B cell (primary cell): ENCODE measurements around the gene GTF2IRD1. TPM values are rescaled to one million over a fixed set of nuclear protein-coding genes. Genes with fewer than 3 reads are reported as not detected.
"Not testable (repeated sequence)": the region's sequence is repeated elsewhere in the genome, so short reads cannot be mapped to it uniquely, and the experiment has no call there.

ENCODE experiments used
- ATAC-seq: fragments of 200-7000 bp; cut with Tn5 transposase; one replicate; pipeline ENCODE4 v1.10.0; 2021; ENCODE audit warnings: low read depth, mild to moderate bottlenecking, moderate number of reproducible peaks, moderate library complexity
- CTCF ChIA-PET: fragments of 350-600 bp; sonication (Branson Sonifier 250); formaldehyde crosslinking; loops from one replicate; lab custom pipeline; 2021; ENCODE audit warnings: antibody characterized with exemption, inconsistent platforms; lab: Charles Lee
- POLR2A ChIA-PET: fragments of 350-600 bp; sonication (Branson Sonifier 250); formaldehyde crosslinking; loops from one replicate; lab custom pipeline; 2021; ENCODE audit warnings: antibody characterized with exemption; lab: Charles Lee
- DNase-seq: peaks from one replicate; pipeline ENCODE4 v3.0.0; 2013
- H2AFZ ChIP-seq: 2 replicates; pipeline ENCODE4 v1.6.1; 2012; ENCODE audit warnings: mild to moderate bottlenecking, low read depth, low read length; ENCODE audit not compliant: insufficient read depth, poor library complexity, severe bottlenecking
- H3K27ac ChIP-seq, 2 donors: 1 replicate in 1 of 2; 2 replicates in 1 of 2; pipeline ENCODE4 v1.5.1; 2012 to 2013; ENCODE audit warnings: low read length in 2 of 2, mild to moderate bottlenecking in 2 of 2, moderate library complexity in 1 of 2
- H3K27me3 ChIP-seq, 4 experiments: fragments of 200-600 bp in 1 of 4; sonication (generic) in 1 of 4; replicated peaks in 1 of 4; 1 replicate in 2 of 4; 2 replicates in 2 of 4; pipeline versions ENCODE4 v1.6.1 to v1.7.0; 2013 to 2016; ENCODE audit warnings: low read length in 3 of 4, mild to moderate bottlenecking in 2 of 4, mixed read lengths in 1 of 4, moderate library complexity in 1 of 4; ENCODE audit not compliant: insufficient read depth in 4 of 4, control insufficient read depth in 3 of 4; ENCODE audit errors: control extremely low read depth in 1 of 4
- H3K36me3 ChIP-seq, 2 experiments: replicated peaks in 1 of 2; 1 replicate in 1 of 2; 2 replicates in 1 of 2; pipeline versions ENCODE4 v1.6.1 to v1.7.1; 2013; ENCODE audit warnings: low read length in 1 of 2; ENCODE audit not compliant: insufficient read depth in 2 of 2, control insufficient read depth in 1 of 2; ENCODE audit errors: control extremely low read depth in 1 of 2, extremely low read depth in 1 of 2
- H3K4me1 ChIP-seq, 2 donors: fragments of 200-600 bp in 1 of 2; sonication (generic) in 1 of 2; 1 replicate in 1 of 2; 2 replicates in 1 of 2; pipeline versions ENCODE4 v1.5.1 to v1.6.1; 2013 to 2017; ENCODE audit warnings: low read length in 2 of 2; ENCODE audit not compliant: control insufficient read depth in 2 of 2, insufficient read depth in 2 of 2
- H3K4me2 ChIP-seq: replicated peaks from 2 replicates; pipeline ENCODE3; 2012; ENCODE audit warnings: mild to moderate bottlenecking, low read depth, low read length; ENCODE audit not compliant: poor library complexity, severe bottlenecking
- H3K4me3 ChIP-seq, 5 experiments: fragments of 200-600 bp in 1 of 5; sonication (generic) in 1 of 5; 1 replicate in 3 of 5; 2 replicates in 2 of 5; pipeline versions ENCODE4 v1.5.1 to v1.7.0; 2011 to 2016; ENCODE audit warnings: low read length in 4 of 5, mild to moderate bottlenecking in 4 of 5, low read depth in 2 of 5, control low read depth in 1 of 5, moderate library complexity in 1 of 5; ENCODE audit not compliant: insufficient read depth in 1 of 5; ENCODE audit errors: control extremely low read depth in 1 of 5, extremely low read depth in 1 of 5
- H3K79me2 ChIP-seq: fragments of 200-600 bp; sonication (generic); one replicate; pipeline ENCODE4 v1.6.0; 2016; ENCODE audit warnings: low read length; ENCODE audit not compliant: control insufficient read depth, insufficient read depth
- H3K9ac ChIP-seq: fragments of 200-600 bp; sonication (generic); 2 replicates; pipeline ENCODE4 v1.6.1; 2017; ENCODE audit warnings: mild to moderate bottlenecking, low read length, moderate library complexity
- H3K9me3 ChIP-seq, 3 donors: one replicate each; pipeline versions ENCODE4 v1.6.1 to v1.7.1; 2013; ENCODE audit warnings: low read length in 2 of 3; ENCODE audit not compliant: control insufficient read depth in 2 of 3, insufficient read depth in 1 of 3; ENCODE audit errors: control extremely low read depth in 1 of 3
- H4K20me1 ChIP-seq: 2 replicates; pipeline ENCODE4 v1.6.0; 2012; ENCODE audit warnings: mild to moderate bottlenecking, low read length; ENCODE audit not compliant: insufficient read depth, control insufficient read depth, poor library complexity, severe bottlenecking
- H3K27ac Mint-ChIP-seq: one replicate; pipeline ENCODE4 v1.8.0; 2021; ENCODE audit warnings: mixed read lengths
- H3K27me3 Mint-ChIP-seq: one replicate; pipeline ENCODE4 v1.8.0; 2021; ENCODE audit warnings: mixed read lengths
- H3K4me1 Mint-ChIP-seq: one replicate; pipeline ENCODE4 v1.8.0; 2021; ENCODE audit warnings: mixed read lengths
- H3K4me3 Mint-ChIP-seq: one replicate; pipeline ENCODE4 v1.8.0; 2021; ENCODE audit warnings: mixed read lengths
- H3K9me3 Mint-ChIP-seq: one replicate; pipeline ENCODE4 v1.8.0; 2022; ENCODE audit warnings: mixed read lengths; ENCODE audit not compliant: insufficient read depth
- CTCF ChIP-seq: fragments of 200-600 bp; IDR thresholded peaks from one replicate; pipeline ENCODE4 v1.8.0; 2022; ENCODE audit warnings: antibody characterized with exemption, mild to moderate bottlenecking
- EZH2 ChIP-seq: IDR thresholded peaks from 2 replicates; pipeline ENCODE4 v1.6.1; 2012; ENCODE audit warnings: borderline replicate concordance, low read depth, mild to moderate bottlenecking, moderate library complexity, low read length; ENCODE audit not compliant: insufficient read depth, poor library complexity, severe bottlenecking
- WGBS: methylation state at CpG from one replicate; pipeline ENCODE4 v1.1.5; 2013; ENCODE audit warnings: missing lambda C conversion rate; ENCODE audit not compliant: insufficient coverage; 5-methylcytosine and 5-hydroxymethylcytosine counted together
- intact Hi-C: fragments of 100-400 bp; cut with micrococcal nuclease; formaldehyde crosslinking; loops from one replicate; pipeline ENCODE4 v1.10.0; 2022
- polyA plus RNA-seq: library from polyadenylated mRNA; depleted of rRNA; stranded (reverse); fragments of >200 nt; gene quantifications from 2 replicates; pipeline ENCODE4 v1.2.3, GENCODE V29; 2012
- total RNA-seq, 2 donors: library from RNA; stranded (reverse); fragments of 120-200 nt in 1 of 2; gene quantifications; 1 replicate in 1 of 2; 2 replicates in 1 of 2; pipeline versions ENCODE4 v1.2.3 to v1.2.4, GENCODE V29; 2013 to 2022

The GTF2IRD1 gene
- total and polyA plus RNA-seq, 2 donors (not counting 1 experiment from before 2014, with no cell fraction given): 0.45 to 2.2 TPM

DNA sequence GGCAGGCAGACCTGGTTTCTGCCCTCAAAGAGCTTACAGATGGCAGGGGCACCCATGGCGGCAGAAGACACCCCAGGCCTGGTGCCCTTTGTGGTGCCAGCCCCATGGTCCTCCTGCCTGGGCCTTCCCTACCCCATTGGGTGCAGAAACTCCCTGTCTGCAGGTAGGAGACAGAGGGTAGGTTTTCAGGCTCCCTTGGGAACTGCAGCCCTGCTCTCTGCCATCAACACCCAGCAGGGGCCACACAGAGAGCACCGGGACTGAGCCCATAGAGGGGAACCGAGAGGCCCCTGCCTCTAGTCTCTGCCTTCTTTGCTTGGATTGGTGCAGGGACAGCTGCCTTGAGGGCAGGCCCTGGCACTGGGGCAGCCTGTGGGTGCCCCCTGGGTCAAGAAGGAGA, 52.6 kb downstream of the GTF2IRD1 start:
- Histone ChIP-seq H3K9me3 (peaks cover 0 to 8% (median 0%) of the 10 kb centered on the region in 3 donors), H3K4me1 (no peaks in the 10 kb centered on the region), H3K4me3 (no peak overlapping the region), H3K36me3 (no peaks in the 10 kb centered on the region), H3K27me3 (no peaks in the 10 kb centered on the region), H4K20me1 (no peaks in the 10 kb centered on the region), H3K79me2 (no peaks in the 10 kb centered on the region), H2AFZ (no peak overlapping the region), H3K27ac (no peak overlapping the region), H3K9ac (no peak overlapping the region), H3K4me2 (no peak overlapping the region)
- Mint-ChIP-seq H3K9me3 (peaks cover 3% of the 10 kb centered on the region), H3K27ac (no peak overlapping the region), H3K27me3 (no peaks in the 10 kb centered on the region), H3K4me3 (no peak overlapping the region), H3K4me1 (no peaks in the 10 kb centered on the region)
- intact Hi-C loops: no loop called here
- ATAC-seq (no peak), DNase-seq (no peak)
- CTCF ChIA-PET: no interaction called here
- no peak for TF ChIP-seq CTCF
- no peak for TF ChIP-seq EZH2
- POLR2A ChIA-PET: no interaction called here
- WGBS: 88% methylated on average over 3 of the region's 3 CpGs

DNA sequence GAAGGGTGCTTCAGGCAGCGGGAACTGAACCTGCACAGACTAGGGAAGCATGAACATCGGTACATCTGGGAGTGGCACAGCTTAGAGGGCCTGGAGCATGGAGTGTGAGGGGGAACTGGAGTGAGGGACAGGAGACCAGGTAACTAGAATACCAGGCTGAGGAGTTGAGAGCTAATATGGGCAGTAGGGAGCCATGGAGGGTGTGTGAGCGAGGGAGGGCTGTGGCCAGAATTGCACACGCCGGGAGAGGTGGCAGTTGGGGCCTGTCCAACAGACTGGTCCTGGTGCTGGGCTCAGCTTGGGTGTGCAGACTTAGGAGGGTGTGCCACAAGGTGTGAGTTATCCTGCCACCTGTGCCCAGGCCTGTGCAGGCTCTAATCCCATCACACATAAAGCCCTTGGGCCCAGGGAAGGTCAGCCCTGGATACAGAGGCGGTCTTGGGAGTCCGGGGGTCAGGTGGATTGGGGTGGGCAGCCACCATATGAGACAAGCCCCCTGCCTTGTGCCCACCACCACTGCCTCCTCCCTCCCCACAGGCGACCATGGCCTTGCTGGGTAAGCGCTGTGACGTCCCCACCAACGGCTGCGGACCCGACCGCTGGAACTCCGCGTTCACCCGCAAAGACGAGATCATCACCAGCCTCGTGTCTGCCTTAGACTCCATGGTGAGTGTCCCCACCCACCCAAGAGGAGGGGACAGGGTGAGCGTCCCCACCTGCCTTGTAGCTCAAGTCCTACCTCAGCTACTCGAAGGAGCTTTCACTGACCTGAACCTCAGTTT, 54.0 kb downstream of the GTF2IRD1 start:
- Histone ChIP-seq H3K79me2 (no peaks in the 10 kb centered on the region), H3K27ac (no peak overlapping the region), H3K4me1 (no peaks in the 10 kb centered on the region), H2AFZ (no peak overlapping the region), H3K9me3 (peaks cover 0 to 8% (median 0%) of the 10 kb centered on the region in 3 donors), H3K4me3 (no peak overlapping the region), H3K36me3 (no peaks in the 10 kb centered on the region), H3K9ac (no peak overlapping the region), H4K20me1 (no peaks in the 10 kb centered on the region), H3K4me2 (no peak overlapping the region), H3K27me3 (no peaks in the 10 kb centered on the region)
- intact Hi-C loops: no loop called here
- TF ChIP-seq CTCF (no peak), EZH2 (no peak)
- H3K4me1 Mint-ChIP-seq: no peaks in the 10 kb centered on the region
- ChIA-PET CTCF (no interaction called here), POLR2A (no interaction called here)
- H3K27me3 Mint-ChIP-seq: no peaks in the 10 kb centered on the region
- no peak overlapping the region for H3K27ac Mint-ChIP-seq
- H3K4me3 Mint-ChIP-seq: no peak overlapping the region
- peaks cover 3% of the 10 kb centered on the region for H3K9me3 Mint-ChIP-seq
- no peak for ATAC-seq
- WGBS: 94% methylated on average over 19 of the region's 21 CpGs
- no peak for DNase-seq

DNA sequence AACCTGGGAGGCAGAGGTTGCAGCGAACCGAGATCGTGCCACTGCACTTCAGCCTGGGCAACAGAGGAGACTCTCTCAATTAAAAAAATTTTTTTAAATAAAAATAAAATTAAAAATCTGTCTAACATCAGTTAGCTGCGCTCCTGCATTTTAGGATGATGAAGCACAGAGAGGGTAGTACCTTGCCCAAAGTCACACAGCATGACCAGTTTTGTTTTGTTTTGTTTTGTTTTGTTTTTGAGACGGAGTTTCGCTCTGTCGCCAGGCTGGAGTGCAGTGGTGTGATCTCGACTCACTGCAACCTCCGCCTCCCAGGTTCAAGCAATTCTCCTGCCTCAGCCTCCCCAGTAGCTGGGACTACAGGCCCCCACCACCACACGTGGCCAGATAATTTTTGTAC, 55.7 kb downstream of the GTF2IRD1 start:
- H3K4me3 Mint-ChIP-seq, intact Hi-C loops, H3K9me3 Mint-ChIP-seq, H3K4me1 Mint-ChIP-seq, H3K27ac Mint-ChIP-seq, H3K27ac ChIP-seq, H3K27me3 ChIP-seq, H4K20me1 ChIP-seq, H3K36me3 ChIP-seq, CTCF ChIA-PET, DNase-seq, POLR2A ChIA-PET, ATAC-seq, H3K4me1 ChIP-seq, H2AFZ ChIP-seq, H3K4me3 ChIP-seq, H3K79me2 ChIP-seq, H3K9me3 ChIP-seq, H3K9ac ChIP-seq, H3K4me2 ChIP-seq, H3K27me3 Mint-ChIP-seq: not testable (repeated sequence)
- WGBS: 91% methylated on average over 6 of the region's 10 CpGs
